Measurements from ENCODE around the gene NTN5.

Gene NTN5

DNA sequence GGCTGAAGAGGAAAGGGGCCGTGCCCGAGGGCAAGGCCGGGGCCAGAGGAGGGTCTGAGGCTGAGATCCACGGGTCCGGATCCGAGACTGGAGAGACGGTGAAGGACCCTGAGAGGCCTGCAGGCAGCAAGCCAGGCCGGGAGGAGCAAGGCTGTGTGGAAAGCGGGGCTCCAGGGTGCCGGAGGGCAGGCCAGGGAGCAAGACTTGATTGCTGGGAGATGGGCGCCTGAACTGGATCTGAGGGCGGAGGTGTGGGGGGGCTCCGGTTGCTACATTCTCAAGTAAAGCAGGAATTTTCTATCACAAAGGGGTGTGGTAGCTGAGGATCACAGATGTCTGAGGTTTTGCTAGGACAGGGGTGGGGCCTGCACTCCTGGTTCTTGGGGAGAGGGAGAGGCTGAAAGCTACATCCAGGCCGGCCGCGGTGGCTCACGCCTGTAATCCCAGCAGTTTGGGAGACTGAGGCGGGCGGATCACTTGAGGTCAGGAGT is 42.9 kb upstream of the NTN5 start:
- peaks cover 9 to 58% (median 50%) of the 10 kb centered on the region in 5 donors for H3K4me1 ChIP-seq (ENCODE audit: control insufficient read depth in 5 of 5, insufficient read depth in 5 of 5, low read length in 5 of 5)
- H3K36me3 ChIP-seq (ENCODE audit: control insufficient read depth in 5 of 5, insufficient read depth in 5 of 5, low read length in 5 of 5): peaks cover 0 to 6% (median 4%) of the 10 kb centered on the region in 5 donors
- H3K9ac ChIP-seq (ENCODE audit: low read length in 5 of 5): no peak overlapping the region
- H3K27me3 ChIP-seq (ENCODE audit: control insufficient read depth in 5 of 5, insufficient read depth in 4 of 5, low read length in 5 of 5): peaks cover 0 to 2% (median 0%) of the 10 kb centered on the region in 5 donors
- peaks cover 0 to 7% (median 5%) of the 10 kb centered on the region in 5 donors for H3K9me3 ChIP-seq (ENCODE audit: control insufficient read depth in 5 of 5, low read length in 5 of 5)
- H3K4me3 ChIP-seq (ENCODE audit: low read depth in 1 of 5, low read length in 5 of 5): peak overlapping the region in 2 of 5 donors; percentile 26 to 32
- no peak overlapping the region for H3K27ac ChIP-seq (ENCODE audit: low read depth, low read length)

DNA sequence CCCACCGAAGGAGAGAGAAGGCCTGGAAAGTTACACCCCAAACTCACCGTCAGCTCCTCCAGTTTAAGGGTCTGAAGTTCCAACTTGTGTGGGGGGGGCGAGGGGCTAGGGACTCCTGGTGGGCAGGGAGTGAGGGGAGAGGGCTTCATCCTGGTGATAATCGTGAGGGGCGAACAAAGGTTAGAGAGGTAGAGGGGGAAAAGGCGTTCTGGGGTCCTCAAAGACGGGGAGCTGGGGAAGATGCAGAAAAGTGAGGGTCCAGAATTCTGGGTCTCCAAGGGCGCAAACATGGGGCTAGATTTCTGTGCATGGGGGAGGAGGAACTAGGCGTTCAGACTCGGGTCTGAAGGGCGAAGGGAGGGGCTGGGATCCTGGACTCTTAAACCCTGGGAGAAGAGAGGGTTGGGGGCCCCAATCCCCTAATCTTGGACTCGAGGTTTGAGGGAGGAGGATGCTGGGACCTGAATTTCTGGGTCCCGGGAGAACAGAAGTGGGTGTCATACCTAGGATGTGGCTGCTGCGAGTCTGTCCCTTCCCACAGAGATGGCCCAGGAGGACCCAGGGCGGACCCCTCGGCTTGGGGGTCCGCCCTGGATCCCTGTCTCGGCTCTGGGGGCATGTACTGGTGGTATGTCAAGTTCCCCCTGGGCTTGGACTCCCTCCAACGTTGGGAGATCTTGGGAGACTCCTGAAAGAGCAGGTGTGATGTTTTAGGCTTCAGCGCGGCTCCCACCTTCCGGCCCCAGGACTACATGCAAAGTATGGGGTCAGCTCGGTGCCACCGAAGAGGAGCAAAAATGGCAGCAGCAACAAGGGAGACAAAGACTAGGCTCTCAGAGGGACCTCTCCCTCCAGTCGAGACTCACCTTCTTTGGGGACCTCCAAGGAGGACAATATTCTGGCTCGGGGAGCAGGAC is 42.2 kb upstream of the NTN5 start:
- Histone ChIP-seq H3K36me3 (ENCODE audit: control insufficient read depth in 5 of 5, insufficient read depth in 5 of 5, low read length in 5 of 5) (no peaks in the 10 kb centered on the region), H3K27ac (ENCODE audit: low read depth, low read length) (peak overlapping the region; percentile 60), H3K27me3 (ENCODE audit: control insufficient read depth in 5 of 5, insufficient read depth in 4 of 5, low read length in 5 of 5) (no peaks in the 10 kb centered on the region), H3K9ac (ENCODE audit: low read length in 5 of 5) (peak overlapping the region in 4 of 5 donors; percentile 60 to 81 (median 73)), H3K4me1 (ENCODE audit: control insufficient read depth in 5 of 5, insufficient read depth in 5 of 5, low read length in 5 of 5) (peaks cover 5 to 52% (median 43%) of the 10 kb centered on the region in 5 donors), H3K9me3 (ENCODE audit: control insufficient read depth in 5 of 5, low read length in 5 of 5) (peaks cover 0 to 7% (median 5%) of the 10 kb centered on the region in 5 donors), H3K4me3 (ENCODE audit: low read depth in 1 of 5, low read length in 5 of 5) (peak overlapping the region; percentile 61 to 79 (median 66))

DNA sequence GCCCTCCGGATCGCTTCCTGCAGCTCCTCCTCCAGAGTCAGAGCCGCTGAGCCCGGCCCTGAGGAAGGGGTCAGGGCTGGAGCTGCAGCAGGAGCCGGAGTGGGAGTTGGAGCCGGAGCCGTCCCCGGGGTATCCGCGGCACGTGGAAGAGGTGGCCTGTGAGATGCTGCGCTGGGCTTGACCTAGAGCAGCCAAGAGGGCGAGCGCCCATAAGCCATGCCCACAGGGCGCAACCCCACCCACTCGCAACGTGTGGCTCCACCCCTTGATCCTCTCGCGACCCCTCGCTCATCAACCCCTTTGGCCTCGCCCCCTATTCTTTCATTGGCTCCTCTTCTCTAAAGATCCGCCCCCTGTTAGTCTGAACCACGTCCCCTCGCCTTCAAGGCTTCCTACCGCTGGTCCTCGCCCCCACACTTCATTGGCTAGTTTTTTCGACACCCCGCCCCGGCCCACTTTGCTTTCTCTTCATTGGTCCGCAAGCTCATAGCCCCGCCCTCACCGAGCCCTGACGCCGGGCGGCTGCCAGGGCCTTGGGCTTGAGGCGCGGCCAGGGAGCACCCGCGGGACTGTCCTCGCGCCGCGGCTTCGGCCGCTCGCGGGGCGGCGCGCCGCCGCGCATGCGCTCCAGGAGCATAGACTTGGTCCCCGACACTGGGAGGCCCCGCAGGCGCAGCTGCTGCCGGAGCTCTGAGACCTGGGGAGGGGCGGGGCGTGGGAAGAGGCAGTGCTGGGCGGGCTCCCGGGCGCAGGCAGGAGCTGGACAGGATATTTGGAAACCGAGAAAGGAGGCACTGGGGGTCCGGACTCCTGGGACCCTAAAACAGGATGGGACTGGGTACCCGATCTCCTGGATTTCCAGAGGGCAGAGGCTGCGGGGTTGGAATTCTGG is 41.3 kb upstream of the NTN5 start:
- peak overlapping the region in 4 of 5 donors; percentile 60 to 81 (median 73) for H3K9ac ChIP-seq (ENCODE audit: low read length in 5 of 5)
- peaks cover 0 to 7% (median 5%) of the 10 kb centered on the region in 5 donors for H3K9me3 ChIP-seq (ENCODE audit: control insufficient read depth in 5 of 5, low read length in 5 of 5)
- peaks cover 5 to 46% (median 39%) of the 10 kb centered on the region in 5 donors for H3K4me1 ChIP-seq (ENCODE audit: control insufficient read depth in 5 of 5, insufficient read depth in 5 of 5, low read length in 5 of 5)
- peak overlapping the region; percentile 60 for H3K27ac ChIP-seq (ENCODE audit: low read depth, low read length)
- H3K27me3 ChIP-seq (ENCODE audit: control insufficient read depth in 5 of 5, insufficient read depth in 4 of 5, low read length in 5 of 5): no peaks in the 10 kb centered on the region
- H3K36me3 ChIP-seq (ENCODE audit: control insufficient read depth in 5 of 5, insufficient read depth in 5 of 5, low read length in 5 of 5): no peaks in the 10 kb centered on the region
- peak overlapping the region; percentile 72 to 79 (median 74) for H3K4me3 ChIP-seq (ENCODE audit: low read depth in 1 of 5, low read length in 5 of 5)

DNA sequence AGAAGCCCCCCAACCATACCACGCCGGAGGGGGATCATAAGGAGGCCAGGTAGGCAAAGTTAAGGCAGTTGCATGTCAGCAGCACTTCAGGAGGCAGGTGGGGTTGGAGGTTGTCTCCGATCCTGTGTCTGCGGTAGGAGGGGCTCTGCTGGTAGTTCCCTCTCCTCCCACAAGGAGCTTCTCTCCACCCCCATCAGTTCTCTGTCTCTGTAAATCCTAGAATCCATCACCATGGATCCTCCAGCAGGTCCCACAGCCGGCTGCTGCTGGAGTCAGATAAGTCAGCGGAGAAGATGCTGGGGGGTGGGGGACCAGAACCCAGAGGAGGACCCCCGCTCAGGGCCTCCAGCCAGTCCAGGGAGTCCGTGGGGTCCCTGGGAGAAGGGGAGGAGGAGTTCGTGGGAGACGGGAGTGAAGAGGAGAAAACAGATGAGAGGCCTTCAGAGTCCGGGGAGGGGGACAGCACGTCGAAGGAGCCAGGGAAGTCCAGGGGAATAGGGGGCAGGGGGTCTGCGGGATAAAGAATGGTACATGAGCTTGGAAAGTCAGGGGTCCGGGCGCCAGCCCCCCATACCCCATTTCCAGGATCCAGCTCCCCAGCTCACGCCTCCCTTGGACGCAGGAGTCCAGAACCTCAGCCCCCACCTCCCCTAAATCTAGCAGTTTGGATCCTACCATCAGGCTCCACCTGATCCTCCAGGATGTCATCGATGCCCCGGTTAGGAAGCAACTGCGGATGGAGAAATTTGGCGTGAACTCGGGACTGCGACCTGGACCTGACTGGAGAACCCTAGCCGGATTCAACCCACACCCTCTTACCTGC is 40.4 kb upstream of the NTN5 start:
- peaks cover 0 to 7% (median 5%) of the 10 kb centered on the region in 5 donors for H3K9me3 ChIP-seq (ENCODE audit: control insufficient read depth in 5 of 5, low read length in 5 of 5)
- H3K4me3 ChIP-seq (ENCODE audit: low read depth in 1 of 5, low read length in 5 of 5): peak overlapping the region; percentile 65 to 79 (median 72)
- H3K9ac ChIP-seq (ENCODE audit: low read length in 5 of 5): peak overlapping the region in 2 of 5 donors; percentile 37 to 51
- H3K27me3 ChIP-seq (ENCODE audit: control insufficient read depth in 5 of 5, insufficient read depth in 4 of 5, low read length in 5 of 5): no peaks in the 10 kb centered on the region
- no peak overlapping the region for H3K27ac ChIP-seq (ENCODE audit: low read depth, low read length)
- H3K4me1 ChIP-seq (ENCODE audit: control insufficient read depth in 5 of 5, insufficient read depth in 5 of 5, low read length in 5 of 5): peaks cover 3 to 38% (median 32%) of the 10 kb centered on the region in 5 donors
- no peaks in the 10 kb centered on the region for H3K36me3 ChIP-seq (ENCODE audit: control insufficient read depth in 5 of 5, insufficient read depth in 5 of 5, low read length in 5 of 5)

DNA sequence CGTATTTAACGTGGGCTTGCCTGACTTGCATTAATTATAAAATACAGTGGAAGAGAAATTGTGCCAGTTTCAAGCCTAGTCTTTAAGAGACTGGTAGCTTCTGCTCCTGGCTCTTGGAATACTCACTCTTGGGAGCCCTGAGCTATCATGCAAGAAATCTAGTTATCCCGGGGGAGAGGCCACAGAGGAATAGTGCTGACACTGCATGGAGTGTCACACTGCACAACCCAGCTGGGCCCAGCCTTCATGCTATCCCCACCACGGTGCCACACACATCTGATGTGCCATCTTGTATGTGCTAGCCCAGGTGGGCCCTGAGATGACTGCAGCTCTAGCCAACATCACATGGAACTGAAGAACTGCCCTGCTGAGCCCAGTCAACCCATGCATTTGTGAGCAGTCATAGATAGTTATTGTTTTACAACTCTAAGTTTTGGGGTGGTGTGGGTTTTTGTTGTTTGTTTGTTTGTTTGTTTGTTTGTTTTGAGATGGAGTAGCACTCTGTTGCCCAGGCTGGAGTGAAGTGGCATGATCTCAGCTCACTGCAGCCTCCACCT is 38.4 kb upstream of the NTN5 start:
- H3K27ac ChIP-seq (ENCODE audit: low read depth, low read length): no peak overlapping the region
- no peaks in the 10 kb centered on the region for H3K27me3 ChIP-seq (ENCODE audit: control insufficient read depth in 5 of 5, insufficient read depth in 4 of 5, low read length in 5 of 5)
- peaks cover 2 to 29% (median 22%) of the 10 kb centered on the region in 5 donors for H3K4me1 ChIP-seq (ENCODE audit: control insufficient read depth in 5 of 5, insufficient read depth in 5 of 5, low read length in 5 of 5)
- H3K36me3 ChIP-seq (ENCODE audit: control insufficient read depth in 5 of 5, insufficient read depth in 5 of 5, low read length in 5 of 5): no peaks in the 10 kb centered on the region
- H3K9me3 ChIP-seq (ENCODE audit: control insufficient read depth in 5 of 5, low read length in 5 of 5): peaks cover 0 to 7% (median 5%) of the 10 kb centered on the region in 5 donors
- H3K4me3 ChIP-seq (ENCODE audit: low read depth in 1 of 5, low read length in 5 of 5): no peak overlapping the region
- H3K9ac ChIP-seq (ENCODE audit: low read length in 5 of 5): no peak overlapping the region

DNA sequence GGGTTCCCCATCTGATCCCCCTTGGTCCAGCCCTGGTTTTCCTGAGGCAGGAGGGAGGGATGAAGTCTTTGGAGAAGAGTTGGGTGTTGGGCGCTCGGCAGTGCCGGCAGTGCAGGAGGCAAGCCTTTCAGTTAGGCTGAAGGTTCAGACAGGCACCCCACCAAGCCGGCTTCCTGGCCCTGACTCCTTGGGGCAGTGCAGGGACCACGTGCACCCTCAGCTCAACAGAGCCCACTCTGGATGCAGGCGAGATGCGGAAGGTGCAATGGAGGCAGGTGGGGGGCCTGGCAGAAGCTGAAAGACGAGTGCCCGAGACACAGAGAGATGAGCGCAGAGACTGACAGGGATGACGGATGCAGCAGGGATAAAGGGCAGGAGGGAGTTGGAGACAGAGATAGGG is 35.7 kb upstream of the NTN5 start:
- peaks cover 0 to 7% (median 4%) of the 10 kb centered on the region in 5 donors for H3K4me1 ChIP-seq (ENCODE audit: control insufficient read depth in 5 of 5, insufficient read depth in 5 of 5, low read length in 5 of 5)
- H3K9me3 ChIP-seq (ENCODE audit: control insufficient read depth in 5 of 5, low read length in 5 of 5): peaks cover 0 to 7% (median 5%) of the 10 kb centered on the region in 5 donors
- H3K9ac ChIP-seq (ENCODE audit: low read length in 5 of 5): no peak overlapping the region
- H3K27me3 ChIP-seq (ENCODE audit: control insufficient read depth in 5 of 5, insufficient read depth in 4 of 5, low read length in 5 of 5): no peaks in the 10 kb centered on the region
- H3K27ac ChIP-seq (ENCODE audit: low read depth, low read length): no peak overlapping the region
- H3K36me3 ChIP-seq (ENCODE audit: control insufficient read depth in 5 of 5, insufficient read depth in 5 of 5, low read length in 5 of 5): peaks cover 0 to 3% (median 0%) of the 10 kb centered on the region in 5 donors
- no peak overlapping the region for H3K4me3 ChIP-seq (ENCODE audit: low read depth in 1 of 5, low read length in 5 of 5)

DNA sequence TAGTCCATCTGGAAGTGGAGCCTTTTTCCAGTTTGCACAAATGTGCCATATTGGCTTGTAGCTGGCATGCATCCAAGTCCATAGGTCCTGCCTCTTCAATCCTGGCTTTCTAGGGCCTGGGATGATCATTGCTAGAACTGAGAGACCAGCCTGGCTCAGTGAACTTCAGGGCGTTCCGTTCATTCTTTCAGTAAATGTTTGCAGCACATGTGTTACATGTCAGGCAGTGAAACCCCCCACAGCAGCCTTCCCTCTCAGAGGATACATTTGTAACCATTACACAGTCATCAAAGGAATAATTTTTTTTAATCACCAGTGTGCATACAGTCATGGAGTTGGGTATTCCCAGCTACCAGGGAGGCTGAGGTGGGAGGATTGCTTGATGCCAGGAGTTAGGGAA is 32.6 kb upstream of the NTN5 start:
- Histone ChIP-seq H3K27ac (ENCODE audit: low read depth, low read length) (no peak overlapping the region), H3K4me1 (ENCODE audit: control insufficient read depth in 5 of 5, insufficient read depth in 5 of 5, low read length in 5 of 5) (no peaks in the 10 kb centered on the region), H3K9me3 (ENCODE audit: control insufficient read depth in 5 of 5, low read length in 5 of 5) (no peaks in the 10 kb centered on the region), H3K9ac (ENCODE audit: low read length in 5 of 5) (no peak overlapping the region), H3K27me3 (ENCODE audit: control insufficient read depth in 5 of 5, insufficient read depth in 4 of 5, low read length in 5 of 5) (no peaks in the 10 kb centered on the region), H3K36me3 (ENCODE audit: control insufficient read depth in 5 of 5, insufficient read depth in 5 of 5, low read length in 5 of 5) (peaks cover 0 to 4% (median 0%) of the 10 kb centered on the region in 5 donors), H3K4me3 (ENCODE audit: low read depth in 1 of 5, low read length in 5 of 5) (no peak overlapping the region)

DNA sequence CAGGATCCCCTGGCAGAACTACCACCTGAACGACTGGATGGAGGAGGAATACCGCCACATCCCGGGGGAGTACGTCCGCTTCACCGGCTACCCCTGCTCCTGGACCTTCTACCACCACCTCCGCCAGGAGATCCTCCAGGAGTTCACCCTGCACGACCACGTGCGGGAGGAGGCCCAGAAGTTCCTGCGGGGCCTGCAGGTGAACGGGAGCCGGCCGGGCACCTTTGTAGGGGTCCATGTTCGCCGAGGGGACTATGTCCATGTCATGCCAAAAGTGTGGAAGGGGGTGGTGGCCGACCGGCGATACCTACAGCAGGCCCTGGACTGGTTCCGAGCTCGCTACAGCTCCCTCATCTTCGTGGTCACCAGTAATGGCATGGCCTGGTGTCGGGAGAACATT is 30.5 kb upstream of the NTN5 start:
- Histone ChIP-seq H3K27me3 (ENCODE audit: control insufficient read depth in 5 of 5, insufficient read depth in 4 of 5, low read length in 5 of 5) (no peaks in the 10 kb centered on the region), H3K9ac (ENCODE audit: low read length in 5 of 5) (no peak overlapping the region), H3K36me3 (ENCODE audit: control insufficient read depth in 5 of 5, insufficient read depth in 5 of 5, low read length in 5 of 5) (peaks cover 0 to 4% (median 0%) of the 10 kb centered on the region in 5 donors), H3K27ac (ENCODE audit: low read depth, low read length) (no peak overlapping the region), H3K4me1 (ENCODE audit: control insufficient read depth in 5 of 5, insufficient read depth in 5 of 5, low read length in 5 of 5) (peaks cover 0 to under 1% (median 0%) of the 10 kb centered on the region in 5 donors), H3K9me3 (ENCODE audit: control insufficient read depth in 5 of 5, low read length in 5 of 5) (no peaks in the 10 kb centered on the region), H3K4me3 (ENCODE audit: low read depth in 1 of 5, low read length in 5 of 5) (no peak overlapping the region)

DNA sequence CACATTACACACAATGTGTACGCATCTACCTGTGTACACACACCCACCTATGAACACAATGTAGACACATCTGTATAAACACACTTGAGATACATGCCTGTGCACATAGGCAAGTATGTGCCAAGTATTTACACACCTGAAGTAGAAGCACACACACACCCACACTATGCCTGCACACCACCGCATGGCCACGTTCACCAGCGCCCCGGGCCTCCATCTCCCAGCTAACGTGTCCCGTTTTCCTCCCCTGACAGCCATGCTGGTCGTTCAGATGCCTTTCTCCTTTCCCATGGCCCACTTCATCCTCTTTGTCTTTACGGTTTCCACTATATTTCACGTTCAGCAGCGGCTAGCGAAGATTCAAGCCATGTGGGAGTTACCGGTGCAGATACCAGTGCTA is 29.9 kb upstream of the NTN5 start:
- Histone ChIP-seq H3K9me3 (ENCODE audit: control insufficient read depth in 5 of 5, low read length in 5 of 5) (no peaks in the 10 kb centered on the region), H3K36me3 (ENCODE audit: control insufficient read depth in 5 of 5, insufficient read depth in 5 of 5, low read length in 5 of 5) (peaks cover 0 to 4% (median 0%) of the 10 kb centered on the region in 5 donors), H3K9ac (ENCODE audit: low read length in 5 of 5) (no peak overlapping the region), H3K4me3 (ENCODE audit: low read depth in 1 of 5, low read length in 5 of 5) (no peak overlapping the region), H3K27me3 (ENCODE audit: control insufficient read depth in 5 of 5, insufficient read depth in 4 of 5, low read length in 5 of 5) (peaks cover 0 to 3% (median 0%) of the 10 kb centered on the region in 5 donors), H3K27ac (ENCODE audit: low read depth, low read length) (no peak overlapping the region), H3K4me1 (ENCODE audit: control insufficient read depth in 5 of 5, insufficient read depth in 5 of 5, low read length in 5 of 5) (peaks cover 0 to 4% (median 0%) of the 10 kb centered on the region in 5 donors)

Data from subcutaneous abdominal adipose tissue (tissue), 5 donors.